ENCODE data around the gene EYS.

EYS gene

GRCh38 chr6:65191471-65191870, 515.6 kb downstream of the EYS start:
- DNase-seq = no peak

GRCh38 chr6:65189236-65189881, 517.7 kb downstream of the EYS start:
- no peak for DNase-seq

- no peak for DNase-seq
These were observed 520.2 kb downstream of the EYS start for GRCh38 chr6:65186826-65187225.

- DNase-seq = no peak
These were observed 524.3 kb downstream of the EYS start for GRCh38 chr6:65182681-65183080.

- no peak for DNase-seq
These were observed 536.8 kb downstream of the EYS start for GRCh38 chr6:65170273-65170672.

- DNase-seq = no peak
These were observed 545.4 kb downstream of the EYS start for GRCh38 chr6:65161661-65162060.

- DNase-seq = no peak
These were observed 550.0 kb downstream of the EYS start for GRCh38 chr6:65157025-65157424.

GRCh38 chr6:65155083-65155482, 551.9 kb downstream of the EYS start:
- no peak for DNase-seq

GRCh38 chr6:65149841-65150240, 557.2 kb downstream of the EYS start:
- DNase-seq = no peak

GRCh38 chr6:65148839-65149238, 558.2 kb downstream of the EYS start:
- DNase-seq = no peak

- DNase-seq = no peak
These were observed 571.5 kb downstream of the EYS start for GRCh38 chr6:65135567-65135966.

- no peak for DNase-seq
These were observed 580.4 kb downstream of the EYS start for GRCh38 chr6:65126667-65127066.

GRCh38 chr6:65123521-65123920, 583.5 kb downstream of the EYS start:
- DNase-seq = no peak

GRCh38 chr6:65117817-65118409, 589.1 kb downstream of the EYS start:
- DNase-seq = no peak

GRCh38 chr6:65116326-65116725, 590.7 kb downstream of the EYS start:
- DNase-seq = no peak

GRCh38 chr6:65113581-65113980, 593.4 kb downstream of the EYS start:
- DNase-seq = no peak

GRCh38 chr6:65112435-65112834, 594.6 kb downstream of the EYS start:
- no peak for DNase-seq

- DNase-seq = no peak
These were observed 597.0 kb downstream of the EYS start for GRCh38 chr6:65110031-65110430.

GRCh38 chr6:65098349-65098748, 608.7 kb downstream of the EYS start:
- DNase-seq = no peak

- DNase-seq = no peak
These were observed 615.5 kb downstream of the EYS start for GRCh38 chr6:65091561-65091960.

GRCh38 chr6:65088575-65088974, 618.5 kb downstream of the EYS start:
- DNase-seq = no peak

GRCh38 chr6:65081756-65082155, 625.3 kb downstream of the EYS start:
- no peak for DNase-seq

GRCh38 chr6:65075705-65076230, 631.3 kb downstream of the EYS start:
- DNase-seq = no peak

GRCh38 chr6:65072500-65072899, 634.5 kb downstream of the EYS start:
- no peak for DNase-seq

GRCh38 chr6:65071480-65071879, 635.5 kb downstream of the EYS start:
- no peak for DNase-seq
